NCI-H748 treated with DMSO at 0.1 percent for 48 hours (cell line): ENCODE data around the gene CHD1L.
"Not testable (repeated sequence)": the region's sequence is repeated elsewhere in the genome, so short reads cannot be mapped to it uniquely, and the experiment has no call there.

Experiments
- DNase-seq: peaks from one replicate; lab custom pipeline; 2025; lab: John Stamatoyannopoulos, UW

Gene CHD1L

GRCh38 chr1:147233903-147234302 lies 8.6 kb upstream of the CHD1L start:
- not testable (repeated sequence) for DNase-seq

DNA sequence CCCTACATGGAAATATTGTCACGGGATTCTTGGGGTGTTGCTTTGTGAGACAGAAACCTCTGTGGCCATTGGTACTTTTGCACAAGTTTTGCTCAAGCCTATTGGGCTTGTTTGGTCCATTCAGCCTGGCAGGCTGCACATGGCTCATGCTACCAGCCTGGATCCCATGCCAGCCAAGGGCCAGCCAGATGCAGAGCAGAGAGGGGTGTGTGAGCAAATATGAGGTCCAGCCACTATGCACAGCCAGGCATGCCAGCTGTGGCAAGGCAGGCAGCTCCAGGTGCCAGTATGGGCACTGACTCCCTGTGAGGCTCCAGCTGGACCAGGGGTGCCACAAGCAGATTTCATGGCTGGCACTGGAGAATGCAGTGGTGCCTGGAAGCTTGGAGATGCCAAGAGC lies 6.7 kb upstream of the CHD1L start:
- no peak for DNase-seq

DNA sequence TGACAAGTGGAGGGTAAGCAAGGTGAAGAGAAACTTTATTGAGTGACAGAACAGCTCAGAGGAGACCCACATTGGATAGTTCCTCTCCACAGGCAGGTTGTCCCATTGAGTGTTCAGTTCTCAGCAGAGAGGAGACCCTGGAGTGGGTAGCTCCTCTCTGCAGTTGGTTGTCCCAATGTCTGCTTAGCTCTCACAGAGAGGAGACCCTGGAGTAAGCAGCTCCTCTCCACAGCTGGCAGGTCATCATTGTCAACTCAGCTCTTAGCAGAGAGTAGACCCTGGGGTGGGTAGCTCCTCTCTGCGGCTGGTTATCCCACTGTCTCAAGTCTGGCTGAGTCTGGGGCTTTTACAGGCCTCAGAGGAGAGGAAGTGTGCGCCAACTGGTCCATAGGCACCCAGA lies 6.0 kb upstream of the CHD1L start:
- no peak for DNase-seq

DNA sequence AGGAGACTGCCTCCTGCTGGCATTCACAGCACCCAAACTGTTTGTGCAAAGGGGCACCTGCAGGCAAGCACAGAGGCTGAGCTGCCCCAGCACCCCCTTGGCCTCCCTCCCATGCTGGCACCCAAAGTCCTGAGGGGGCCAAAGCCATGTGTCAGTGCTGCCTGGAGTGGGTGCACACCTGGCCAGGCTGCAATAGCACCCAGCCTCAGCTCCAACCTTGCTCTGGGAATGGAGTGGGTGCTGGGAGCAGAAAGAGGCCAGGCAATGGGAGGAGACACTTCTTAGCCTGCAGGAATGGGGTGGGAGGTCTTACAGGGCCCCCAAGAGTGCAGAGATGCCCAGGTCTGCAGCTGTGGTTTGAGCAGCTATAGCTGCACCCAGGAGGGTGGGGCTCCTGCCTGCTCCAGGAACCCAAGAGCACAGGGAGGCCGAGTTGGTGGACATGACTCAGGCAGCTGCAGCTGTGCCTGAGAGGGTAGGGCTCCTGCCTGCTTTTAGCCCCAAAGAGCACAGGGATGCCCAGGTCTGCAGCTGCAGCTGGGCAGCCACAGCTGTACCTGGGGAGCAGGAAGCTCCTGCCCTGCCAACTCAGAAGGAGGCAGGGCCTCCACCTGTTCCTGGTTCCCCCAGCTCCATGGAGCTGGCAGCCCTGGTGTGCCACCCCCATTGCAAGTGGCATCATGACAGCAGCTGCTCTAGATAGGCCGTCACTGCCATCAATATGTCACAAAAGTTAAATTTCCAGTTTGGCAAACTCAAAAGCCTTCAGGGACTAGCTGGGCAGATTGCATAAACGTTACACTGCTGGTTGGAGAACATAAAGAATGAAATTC lies 5.3 kb upstream of the CHD1L start:
- DNase-seq = no peak

DNA sequence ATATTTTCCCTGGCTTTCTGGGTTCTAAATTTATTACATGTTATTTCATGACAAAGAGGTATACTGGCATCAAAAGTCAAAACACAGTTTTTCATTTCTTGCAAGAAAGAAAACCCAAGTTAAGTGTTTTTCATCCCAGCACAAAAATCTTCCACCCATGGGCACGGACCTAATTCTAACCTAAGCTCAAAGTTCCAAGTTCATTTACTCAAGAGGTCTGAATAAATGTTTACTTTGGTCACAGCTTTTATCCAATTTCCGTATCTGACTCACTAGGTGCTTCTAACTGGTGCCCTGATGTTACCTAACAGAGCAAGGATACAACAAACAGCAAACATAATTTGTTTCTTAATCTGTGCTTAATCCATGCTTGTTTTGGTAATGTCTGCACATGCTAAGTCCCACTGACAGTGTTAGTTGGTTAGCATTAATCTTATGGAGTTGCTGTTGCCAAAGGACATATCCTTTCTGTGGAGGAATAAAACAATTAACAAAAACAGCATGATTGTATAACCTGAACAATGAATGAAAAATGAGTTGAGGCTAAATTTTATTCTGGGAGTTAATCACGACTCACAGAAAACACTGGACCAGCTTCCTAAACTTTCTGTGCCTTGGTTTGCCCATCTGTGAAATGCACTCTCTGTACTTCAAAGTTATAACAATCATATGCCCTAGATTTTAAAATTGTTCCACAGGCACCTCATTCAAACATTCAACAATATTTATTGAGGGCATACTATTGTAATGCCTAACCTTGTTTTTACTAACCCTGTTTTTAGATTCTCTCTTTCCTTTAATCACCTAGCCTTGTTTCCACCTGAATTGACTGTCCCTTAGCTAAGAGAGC lies 4.2 kb upstream of the CHD1L start:
- no peak for DNase-seq

DNA sequence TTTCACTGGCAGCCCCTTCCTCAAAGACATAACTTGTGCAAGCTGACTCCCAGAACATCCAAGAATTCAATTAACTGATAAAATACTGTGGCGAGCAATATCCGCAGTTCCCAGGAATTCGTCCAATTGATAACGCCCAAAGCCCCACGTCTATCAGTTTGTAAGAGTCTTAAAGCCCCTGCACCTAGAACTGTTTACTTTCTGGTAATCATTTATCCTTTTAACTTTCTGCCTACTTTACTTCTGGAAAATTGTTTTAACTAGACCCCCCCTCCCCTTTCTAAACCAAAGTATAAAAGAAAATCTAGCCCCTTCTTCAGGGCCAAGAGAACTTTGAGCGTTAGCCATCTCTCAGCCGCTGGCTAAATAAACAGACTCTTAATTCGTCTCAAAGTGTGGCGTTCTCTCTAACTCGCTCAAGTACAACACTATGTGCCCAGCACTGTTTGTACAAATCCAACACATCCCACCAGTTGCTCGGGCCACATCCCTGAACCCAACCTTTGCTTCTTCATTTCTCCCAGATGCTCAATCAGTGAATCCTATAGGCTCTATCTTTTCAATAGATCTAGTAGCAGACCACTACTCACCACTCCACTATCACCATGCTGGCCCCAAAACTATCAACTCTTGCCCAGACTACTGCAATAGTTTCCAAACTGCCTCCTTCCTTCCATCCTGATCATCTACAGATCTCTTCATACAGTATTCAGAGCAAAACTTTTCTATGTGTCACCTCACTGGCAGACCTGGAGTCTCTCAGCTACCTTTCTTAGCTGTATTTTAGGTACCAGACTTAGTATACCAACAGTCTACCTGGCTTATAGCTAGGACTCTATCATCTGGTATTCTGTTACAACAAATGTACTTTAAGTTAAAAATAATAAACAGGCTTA lies 3.3 kb upstream of the CHD1L start:
- DNase-seq = no peak

- not testable (repeated sequence) for DNase-seq
These were observed 2.3 kb upstream of the CHD1L start for GRCh38 chr1:147240131-147240721.

GRCh38 chr1:147241934-147242448 lies 493 bp upstream of the CHD1L start:
- no peak for DNase-seq

DNA sequence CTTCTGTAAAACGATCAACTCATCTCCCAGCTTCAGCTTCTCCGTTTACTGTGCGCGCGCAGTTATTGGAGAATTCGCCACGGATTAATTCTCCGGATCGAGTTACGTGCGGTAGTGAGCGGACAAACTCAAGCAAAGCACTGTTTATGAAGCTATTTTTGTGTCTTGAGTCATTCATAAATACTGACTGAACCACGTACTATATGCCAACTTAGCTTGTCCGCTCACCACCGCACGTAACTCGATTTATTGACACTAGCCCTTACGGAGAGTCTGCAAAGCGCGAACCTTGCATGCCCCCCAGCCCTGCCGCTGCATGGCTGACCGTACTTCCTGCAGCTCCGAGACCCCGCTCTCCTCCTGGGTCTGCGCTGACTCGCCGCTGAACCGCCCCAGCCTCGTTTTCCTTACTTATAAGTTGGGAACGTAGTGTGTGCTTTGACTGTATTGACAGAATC lies 773 bp downstream of the CHD1L start:
- peak; percentile 63 for DNase-seq

DNA sequence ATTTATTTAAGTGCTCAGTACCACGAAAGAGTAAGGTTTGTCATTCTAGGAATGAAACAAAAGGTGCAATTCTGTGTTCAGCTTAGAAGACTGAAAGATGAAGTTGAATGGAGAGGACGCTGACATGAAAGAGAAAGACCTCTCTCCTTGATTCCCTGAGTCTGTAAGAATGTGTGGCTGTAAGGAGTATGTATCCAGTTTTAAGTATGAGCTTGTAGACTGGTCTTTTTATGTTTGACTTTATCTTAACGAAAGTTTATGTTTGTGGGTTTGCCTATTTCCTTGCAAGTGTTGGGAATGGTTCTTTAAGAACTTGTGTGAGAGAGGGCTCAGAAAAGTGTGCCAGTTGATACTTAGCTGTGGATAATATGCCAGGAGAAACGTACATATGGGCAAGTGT lies 1.4 kb downstream of the CHD1L start:
- DNase-seq = peak; percentile 36

DNA sequence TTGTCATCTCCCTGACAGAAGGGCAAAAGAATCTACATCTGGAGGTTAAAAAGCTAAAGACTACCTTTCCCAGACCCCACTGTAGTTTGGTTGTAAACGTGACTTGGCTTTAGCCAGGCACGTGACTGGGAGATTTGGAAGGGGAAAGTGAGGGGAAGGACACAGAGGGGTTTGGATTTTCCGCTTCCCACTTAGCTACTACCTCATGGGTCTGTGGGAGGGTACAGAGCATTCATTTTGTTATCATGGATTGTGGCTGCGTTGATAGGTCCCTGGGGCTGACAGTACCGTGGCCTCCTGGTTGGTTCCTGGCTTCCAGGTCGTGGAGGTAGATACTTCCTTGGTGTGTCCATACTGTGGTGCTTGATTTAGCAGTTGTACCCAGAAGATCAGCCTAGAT lies 2.6 kb downstream of the CHD1L start:
- no peak for DNase-seq

DNA sequence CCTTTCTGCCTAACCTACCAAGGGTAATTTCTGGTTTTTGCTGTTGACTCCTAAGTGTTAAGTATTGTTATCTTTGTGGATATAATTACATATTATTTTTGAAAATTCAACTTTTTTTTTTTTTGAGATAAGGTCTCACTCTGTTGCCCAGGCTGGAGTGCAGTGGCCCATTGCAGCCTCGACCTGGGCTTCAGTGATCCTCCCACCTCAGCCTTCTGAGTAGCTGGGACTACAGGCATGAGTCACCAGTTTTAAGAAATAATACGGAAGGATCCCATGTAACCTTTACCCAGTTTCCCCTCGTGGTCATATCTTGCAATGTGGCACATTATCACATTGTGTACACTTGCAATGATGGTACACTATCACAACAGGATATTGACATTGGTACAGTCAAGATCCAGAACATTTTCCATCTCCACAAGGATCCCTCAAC lies 3.1 kb downstream of the CHD1L start:
- no peak for DNase-seq

- DNase-seq = no peak
These were observed 3.7 kb downstream of the CHD1L start for GRCh38 chr1:147246044-147246690.

DNA sequence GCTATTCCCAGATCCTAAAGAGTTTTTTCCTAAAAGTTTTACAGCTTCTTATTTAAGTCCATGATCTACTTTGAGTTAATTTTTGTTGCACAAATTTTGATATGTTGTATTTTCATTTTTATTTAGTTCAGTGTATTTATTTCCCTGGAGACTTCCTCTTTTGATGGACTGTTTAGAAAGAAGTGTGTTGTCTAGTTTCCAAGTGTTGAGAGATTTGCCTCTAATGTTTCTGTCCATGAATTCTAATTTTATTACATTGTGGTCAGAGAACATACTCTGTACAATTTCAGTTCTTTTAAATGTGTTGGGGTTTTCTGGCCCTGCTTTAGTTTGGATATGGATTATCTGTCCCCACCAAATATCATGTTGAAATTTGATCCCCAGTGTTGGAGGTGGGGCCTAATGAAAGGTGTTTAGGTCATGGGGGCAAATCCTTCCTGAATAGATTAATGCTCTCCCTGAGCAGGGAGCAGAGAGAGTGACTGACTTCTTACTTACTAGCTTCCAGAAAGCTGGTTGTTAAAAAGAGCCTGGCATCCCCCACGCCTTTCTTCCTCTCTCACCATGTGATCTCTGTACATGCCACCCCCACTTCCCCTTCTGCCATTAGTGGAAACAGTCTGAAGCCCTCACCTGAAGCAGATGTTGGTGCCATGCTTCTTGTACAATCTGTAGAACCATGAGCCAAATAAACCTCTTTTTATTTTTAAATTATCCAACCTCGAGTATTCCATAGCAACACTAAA lies 4.6 kb downstream of the CHD1L start:
- DNase-seq = no peak

DNA sequence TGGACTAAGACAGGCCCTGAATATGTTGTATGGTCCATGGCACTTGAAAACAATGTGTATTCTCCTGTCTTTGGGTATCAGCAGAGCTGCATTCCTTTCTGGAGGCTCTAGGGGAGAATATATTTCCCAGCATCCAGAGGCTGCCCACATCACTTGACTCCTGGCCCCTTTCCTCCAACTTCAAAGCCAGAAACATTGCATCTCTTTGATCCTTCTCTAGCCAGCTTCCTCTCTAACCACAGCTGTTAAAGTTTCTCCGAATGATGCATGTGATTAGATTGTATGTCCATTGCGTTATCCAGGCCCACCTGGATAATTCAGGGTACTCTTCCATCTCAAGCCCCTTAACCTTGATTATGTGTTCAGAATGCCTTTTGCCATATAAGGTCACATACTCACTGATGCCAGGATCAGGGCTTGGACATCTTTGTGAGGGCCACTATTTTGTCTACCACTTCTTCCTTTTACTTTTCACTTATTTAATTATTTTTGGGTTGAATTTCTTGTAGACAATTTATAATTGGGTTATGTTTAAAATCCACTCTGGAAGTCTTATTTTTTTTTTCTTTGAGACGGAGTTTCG lies 5.3 kb downstream of the CHD1L start:
- no peak for DNase-seq

GRCh38 chr1:147252540-147252939 lies 10.1 kb downstream of the CHD1L start:
- DNase-seq = no peak

DNA sequence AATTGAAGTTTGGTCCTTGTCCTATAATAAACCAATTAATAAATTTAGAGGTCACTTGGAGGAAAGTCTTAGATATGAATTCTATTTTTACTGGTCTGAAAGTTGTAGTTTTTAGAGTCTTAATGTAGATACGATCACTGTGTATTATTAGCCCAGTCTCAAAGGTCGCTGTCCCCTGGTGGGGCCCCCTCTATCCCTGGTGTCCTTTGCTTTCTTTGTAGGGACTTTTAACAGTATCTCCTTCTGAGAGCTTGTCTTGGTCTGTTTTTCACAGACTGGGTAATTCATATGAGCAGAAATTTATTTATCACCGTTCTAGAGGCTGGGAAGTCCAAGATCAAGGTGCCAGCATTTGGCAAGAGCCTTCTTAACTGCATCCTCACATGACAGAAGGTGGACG lies 18.5 kb downstream of the CHD1L start:
- no peak for DNase-seq

- DNase-seq = no peak
These were observed 21.8 kb downstream of the CHD1L start for GRCh38 chr1:147264158-147264768.

GRCh38 chr1:147266381-147266780 lies 23.9 kb downstream of the CHD1L start:
- no peak for DNase-seq
